SK-N-SH (cell line): Measurements from ENCODE around the gene SH2D3C. TPM values are rescaled to one million over a fixed set of nuclear protein-coding genes. Genes with fewer than 3 reads are reported as not detected.
A peak's percentile ranks its signal among the peaks of the same experiment; 100 is the strongest.

Experiments used
- CTCF ChIA-PET: fragments of 300-600, 350-600 bp; formaldehyde crosslinking; extraction: SDS; loops from one replicate; lab custom pipeline; 2021; lab: Yijun Ruan, JAX
- POLR2A ChIA-PET: fragments of 350-600 bp; sonication (Branson Sonifier 250); formaldehyde crosslinking; extraction: SDS; loops from one replicate; lab custom pipeline; 2020; ENCODE audit warnings: antibody characterized with exemption, inconsistent platforms; lab: Yijun Ruan, JAX
- DNase-seq: peaks from one replicate; pipeline ENCODE4 v3.0.0; 2012
- H2AFZ ChIP-seq: fragments of 200-600 bp; sonication (generic); 2 replicates; pipeline ENCODE4 v1.8.1; 2016; ENCODE audit warnings: antibody characterized with exemption, mild to moderate bottlenecking, low read depth
- H3F3A ChIP-seq: fragments of 200-600 bp; sonication (generic); replicated peaks from 2 replicates; pipeline ENCODE3; 2016; ENCODE audit warnings: antibody characterized with exemption, mild to moderate bottlenecking; ENCODE audit not compliant: insufficient read depth
- H3K27ac ChIP-seq, 2 experiments: fragments of 200-500 bp in 1 of 2; fragments of 200-600 bp in 1 of 2; sonication (Bioruptor generic) in 1 of 2; sonication (generic), shearing (Covaris generic) in 1 of 2; 2 replicates each; pipeline versions ENCODE4 v1.5.1 to v1.6.1; 2014 to 2016; ENCODE audit warnings: low read depth in 2 of 2, inconsistent platforms in 1 of 2, low read length in 1 of 2, mild to moderate bottlenecking in 1 of 2, mixed read lengths in 1 of 2
- H3K27me3 ChIP-seq: fragments of 200-600 bp; sonication (generic), shearing (Covaris generic); 2 replicates; pipeline ENCODE4 v1.6.1; 2016; ENCODE audit warnings: mixed run types; ENCODE audit not compliant: insufficient read depth
- H3K36me3 ChIP-seq, 2 experiments: fragments of 200-500 bp in 1 of 2; fragments of 200-600 bp in 1 of 2; sonication (Bioruptor generic) in 1 of 2; sonication (generic) in 1 of 2; replicated peaks in 1 of 2; 2 replicates each; pipeline versions ENCODE3 to v1.5.1; 2014 to 2016; ENCODE audit warnings: low read length in 1 of 2, mild to moderate bottlenecking in 1 of 2; ENCODE audit not compliant: insufficient read depth in 2 of 2, control insufficient read depth in 1 of 2
- H3K4me1 ChIP-seq, 2 experiments: fragments of 200-500 bp in 1 of 2; fragments of 200-600 bp in 1 of 2; sonication (Bioruptor generic) in 1 of 2; sonication (generic), shearing (Covaris generic) in 1 of 2; 2 replicates each; pipeline versions ENCODE4 v1.5.1 to v1.6.1; 2014 to 2016; ENCODE audit warnings: low read depth in 1 of 2, low read length in 1 of 2, mixed run types in 1 of 2; ENCODE audit not compliant: insufficient read depth in 2 of 2, control insufficient read depth in 1 of 2
- H3K4me2 ChIP-seq: fragments of 200-600 bp; sonication (generic), shearing (Covaris generic); 2 replicates; pipeline ENCODE4 v1.6.1; 2017; ENCODE audit warnings: mixed run types
- H3K4me3 ChIP-seq, 2 experiments: fragments of 200-500 bp in 1 of 2; fragments of 200-600 bp in 1 of 2; sonication (Bioruptor generic) in 1 of 2; sonication (generic), shearing (Covaris generic) in 1 of 2; 2 replicates each; pipeline versions ENCODE4 v1.5.1 to v1.8.1; 2014 to 2016; ENCODE audit warnings: low read depth in 2 of 2, inconsistent platforms in 1 of 2, low read length in 1 of 2, mild to moderate bottlenecking in 1 of 2, mixed read lengths in 1 of 2, moderate library complexity in 1 of 2
- H3K79me2 ChIP-seq: fragments of 200-600 bp; sonication (generic); 2 replicates; pipeline ENCODE4 v1.8.1; 2017; ENCODE audit warnings: mild to moderate bottlenecking; ENCODE audit not compliant: insufficient read depth
- H3K9ac ChIP-seq: fragments of 200-600 bp; sonication (generic); 2 replicates; pipeline ENCODE4 v1.6.1; 2017; ENCODE audit warnings: mixed run types
- H3K9me2 ChIP-seq: fragments of 200-600 bp; sonication (generic); 2 replicates; pipeline ENCODE4 v1.6.1; 2017; ENCODE audit warnings: mixed run types
- H3K9me3 ChIP-seq: fragments of 200-600 bp; sonication (generic); 2 replicates; pipeline ENCODE4 v1.6.1; 2017; ENCODE audit warnings: mixed run types, mild to moderate bottlenecking, moderate library complexity
- H4K20me1 ChIP-seq: fragments of 200-600 bp; sonication (generic); 2 replicates; pipeline ENCODE4 v1.6.1; 2017; ENCODE audit warnings: mild to moderate bottlenecking, mixed run types; ENCODE audit not compliant: insufficient read depth
- EP300 ChIP-seq, 2 experiments: IDR thresholded peaks; 2 replicates each; pipeline versions ENCODE4 v1.4.0 to v1.6.1; 2012; ENCODE audit warnings: borderline replicate concordance in 1 of 2, low read depth in 1 of 2, low read length in 1 of 2
- GATA2 ChIP-seq: sonication (generic); formaldehyde crosslinking; IDR thresholded peaks from 2 replicates; pipeline ENCODE4 v1.5.0; 2020; ENCODE audit warnings: mild to moderate bottlenecking, missing genetic modification reagents
- MEF2A ChIP-seq: IDR thresholded peaks from 2 replicates; pipeline ENCODE4 v1.4.0; 2012; ENCODE audit warnings: low read depth, borderline replicate concordance
- NRF1 ChIP-seq: IDR thresholded peaks from 2 replicates; pipeline ENCODE4 v1.6.1; 2012; ENCODE audit warnings: low read depth, mild to moderate bottlenecking, low read length
- PBX3 ChIP-seq: IDR thresholded peaks from 2 replicates; pipeline ENCODE4; 2012
- RAD21 ChIP-seq: IDR thresholded peaks from 2 replicates; pipeline ENCODE4 v1.6.1; 2012; ENCODE audit warnings: mild to moderate bottlenecking, low read length
- REST ChIP-seq: IDR thresholded peaks from 2 replicates; pipeline ENCODE4 v1.6.1; 2012; ENCODE audit warnings: mild to moderate bottlenecking, low read depth, low read length, moderate library complexity
- SMC3 ChIP-seq: IDR thresholded peaks from 2 replicates; pipeline ENCODE4 v1.6.1; 2012; ENCODE audit warnings: low read depth, low read length, improper control_type of control experiment
- TEAD4 ChIP-seq: IDR thresholded peaks from 2 replicates; pipeline ENCODE4 v1.4.0; 2012; ENCODE audit warnings: mild to moderate bottlenecking, borderline replicate concordance; ENCODE audit not compliant: insufficient read depth
- USF2 ChIP-seq: fragments of 150-350 bp; IDR thresholded peaks from 2 replicates; pipeline ENCODE4 v1.6.1; 2017; ENCODE audit warnings: antibody characterized with exemption, low read length, low read depth, borderline replicate concordance
- YY1 ChIP-seq: IDR thresholded peaks from 2 replicates; pipeline ENCODE4 v1.4.0; 2012; ENCODE audit warnings: low read depth, mild to moderate bottlenecking
- ZBTB33 ChIP-seq: IDR thresholded peaks from 2 replicates; pipeline ENCODE4 v1.4.0; 2012; ENCODE audit warnings: low read depth, borderline replicate concordance
- WGBS: methylation state at CpG from one replicate; pipeline ENCODE4 v1.1.6; 2017; ENCODE audit warnings: low lambda C conversion rate; 5-methylcytosine and 5-hydroxymethylcytosine counted together
- polyA plus RNA-seq, 3 experiments: library from polyadenylated mRNA; depleted of rRNA; stranded (reverse); fragments of >200 nt; gene quantifications; 2 replicates each; pipeline ENCODE4 v1.2.3, GENCODE V29; 2012
- TF ChIP-seq, protein P1 (sequence below): IDR thresholded peaks from 2 replicates; pipeline ENCODE4 v1.4.0; 2012; ENCODE audit warnings: low read depth

SH2D3C gene
- polyA plus RNA-seq, 1 of the 3 experiments (the other 2 are of a cell fraction) = 0.15 TPM

- H3K9ac ChIP-seq = no peak overlapping the region
- H3K4me3 ChIP-seq = no peak overlapping the region
- H3K4me1 ChIP-seq = peaks cover 0 to 25% of the 10 kb centered on the region in 2 experiments; a peak in 1 of 4 replicates
- TF ChIP-seq EP300 (IDR thresholded peaks at IDR 0.05; ENCODE audit: borderline replicate concordance in 1 of 2, low read depth in 1 of 2, low read length in 1 of 2) = no peak
- no peak for TF ChIP-seq SMC3
- TF ChIP-seq RAD21 = no peak
- TF ChIP-seq TEAD4 = no peak
- no peak for TF ChIP-seq MEF2A
- TF ChIP-seq USF2 = no peak
- no peak for TF ChIP-seq GATA2 (CRISPR knock-in tag)
- TF ChIP-seq REST = no peak
- no peak overlapping the region for H3K4me2 ChIP-seq
- H2AFZ ChIP-seq = no peak overlapping the region
- no peaks in the 10 kb centered on the region for H3K9me2 ChIP-seq
- DNase-seq = no peak
- ChIA-PET POLR2A (no interaction called here), CTCF (interaction anchor here (3.7 kb wide), 1 partner anchor 118 kb away, joined by 14 read pairs; no protein-coding TSS in a partner anchor)
- H3K79me2 ChIP-seq = no peaks in the 10 kb centered on the region
- H3K9me3 ChIP-seq = no peaks in the 10 kb centered on the region
- H3K27me3 ChIP-seq = no peaks in the 10 kb centered on the region
- H3K36me3 ChIP-seq = no peaks in the 10 kb centered on the region
- H3F3A ChIP-seq = no peaks in the 10 kb centered on the region
- H4K20me1 ChIP-seq = no peaks in the 10 kb centered on the region
- 93% methylated on average over 5 of the region's 5 CpGs for WGBS
- no peak overlapping the region for H3K27ac ChIP-seq
These were observed 70.7 kb downstream of the SH2D3C start for GRCh38 chr9:127707766-127708165.

DNA sequence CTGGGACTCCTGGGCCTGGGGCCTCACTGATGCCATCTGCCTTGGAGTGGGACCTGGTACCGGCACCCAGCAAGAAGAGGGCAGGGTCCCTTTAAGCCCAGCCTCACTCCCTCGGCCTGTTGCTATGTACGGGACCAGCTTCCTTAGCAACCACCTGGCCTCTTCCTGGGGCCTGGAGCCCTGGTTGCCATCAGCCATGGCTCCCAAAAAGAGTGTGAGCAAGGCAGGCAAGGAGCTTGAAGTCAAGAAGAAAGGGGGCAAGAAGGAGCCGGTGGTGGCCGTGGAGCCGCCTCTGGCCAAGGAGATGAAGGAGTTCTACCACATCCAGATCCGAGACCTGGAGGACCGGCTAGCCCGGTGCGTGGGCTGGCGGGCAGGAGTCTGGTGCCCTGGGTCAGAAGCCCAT lies 71.6 kb downstream of the SH2D3C start, which contains the start of gene CFAP157:
Gene CFAP157, plus strand, starts transcription at position 153 of the 406 bp plus-strand sequence. Its CDS starts 44 bp downstream, at position 197.
- H3K9ac ChIP-seq = no peak within 1 kb of the TSS
- H3K27me3 ChIP-seq = no peaks in the 10 kb centered on the region
- no peak within 1 kb of the TSS for H3K4me2 ChIP-seq
- H3K9me3 ChIP-seq = no peaks in the 10 kb centered on the region
- peak within 1 kb of the TSS in 1 of 2 experiments; percentile 23; a peak in 1 of 4 replicates for H3K27ac ChIP-seq
- peak; percentile 69 for DNase-seq
- peaks cover 0 to 25% of the 10 kb centered on the region in 2 experiments; a peak in 1 of 4 replicates for H3K4me1 ChIP-seq
- no peaks in the 10 kb centered on the region for H3K9me2 ChIP-seq
- H3K4me3 ChIP-seq = no peak within 1 kb of the TSS
- no peaks in the 10 kb centered on the region for H4K20me1 ChIP-seq
- H2AFZ ChIP-seq = no peak within 1 kb of the TSS
- H3K79me2 ChIP-seq = no peaks in the 10 kb centered on the region
- WGBS = 82% methylated on average over 10 of the region's 11 CpGs
- H3F3A ChIP-seq = no peaks in the 10 kb centered on the region
- ChIA-PET CTCF (interaction anchor here (3.7 kb wide), 1 partner anchor 117 kb away, joined by 14 read pairs; no protein-coding TSS in a partner anchor), POLR2A (interaction anchor here (0.6 kb wide), 2 partner anchors 9 to 104 kb away, joined by 3 read pairs; partner anchors contain the start of genes PTRH1 and TTC16)
- H3K36me3 ChIP-seq = no peaks in the 10 kb centered on the region
- TF ChIP-seq NRF1 (no peak), GATA2 (CRISPR knock-in tag) (no peak), PBX3 (no peak), ZBTB33 (no peak), REST (no peak), SMC3 (no peak), EP300 (IDR thresholded peaks at IDR 0.05; ENCODE audit: borderline replicate concordance in 1 of 2, low read depth in 1 of 2, low read length in 1 of 2) (no peak), RAD21 (no peak), YY1 (no peak)
- TF ChIP-seq, protein P1, sequence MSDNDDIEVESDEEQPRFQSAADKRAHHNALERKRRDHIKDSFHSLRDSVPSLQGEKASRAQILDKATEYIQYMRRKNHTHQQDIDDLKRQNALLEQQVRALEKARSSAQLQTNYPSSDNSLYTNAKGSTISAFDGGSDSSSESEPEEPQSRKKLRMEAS = no peak
